Measurements from ENCODE around the gene MR1. TPM values are rescaled to one million over a fixed set of nuclear protein-coding genes. Genes with fewer than 3 reads are reported as not detected.

MR1 gene
- total and polyA plus RNA-seq, 9 of the 15 experiments (the other 6 are each of a cell fraction or from before 2014, with no cell fraction given), result 9.7 to 21.7 (median 15.6) TPM

GRCh38 chr1:181043025-181043888 is 9.5 kb downstream of the MR1 start (continued):
- TF ChIP-seq ZNF609 (CRISPR knock-in tag; IDR thresholded peaks at IDR 0.05; ENCODE audit: borderline replicate concordance) (no peak), CTBP1 (IDR thresholded peaks at IDR 0.05; ENCODE audit: borderline replicate concordance) (peak; percentile 88), JUND (IDR thresholded peaks at IDR 0.05; ENCODE audit: borderline replicate concordance, low read depth, low read length) (peak; percentile 55), JUND (tag; IDR thresholded peaks at IDR 0.05; ENCODE audit: borderline replicate concordance, low read depth, low read length) (peak; percentile 59; the same call in 1 of the 3 replicates), ETV1 (tag; conservative IDR thresholded peaks at IDR 0.05; ENCODE audit: low read depth) (peak; percentile 84), ATF3 (IDR thresholded peaks at IDR 0.05) (peak; percentile 85), ATF3 (CRISPR knock-in tag; conservative IDR thresholded peaks at IDR 0.05) (no peak), MECOM (CRISPR knock-in tag; IDR thresholded peaks at IDR 0.05) (0 out of 2 replicates have a peak, but pooled peaks have one; percentile 27), EP300 (IDR thresholded peaks at IDR 0.05; ENCODE audit: low read length) (peak; percentile 38; the same call in 1 of the 2 replicates), RFX1 (IDR thresholded peaks at IDR 0.05) (no peak), RUNX1 (IDR thresholded peaks at IDR 0.05; ENCODE audit: low read depth) (no peak)
- TF ChIP-seq, protein P1, sequence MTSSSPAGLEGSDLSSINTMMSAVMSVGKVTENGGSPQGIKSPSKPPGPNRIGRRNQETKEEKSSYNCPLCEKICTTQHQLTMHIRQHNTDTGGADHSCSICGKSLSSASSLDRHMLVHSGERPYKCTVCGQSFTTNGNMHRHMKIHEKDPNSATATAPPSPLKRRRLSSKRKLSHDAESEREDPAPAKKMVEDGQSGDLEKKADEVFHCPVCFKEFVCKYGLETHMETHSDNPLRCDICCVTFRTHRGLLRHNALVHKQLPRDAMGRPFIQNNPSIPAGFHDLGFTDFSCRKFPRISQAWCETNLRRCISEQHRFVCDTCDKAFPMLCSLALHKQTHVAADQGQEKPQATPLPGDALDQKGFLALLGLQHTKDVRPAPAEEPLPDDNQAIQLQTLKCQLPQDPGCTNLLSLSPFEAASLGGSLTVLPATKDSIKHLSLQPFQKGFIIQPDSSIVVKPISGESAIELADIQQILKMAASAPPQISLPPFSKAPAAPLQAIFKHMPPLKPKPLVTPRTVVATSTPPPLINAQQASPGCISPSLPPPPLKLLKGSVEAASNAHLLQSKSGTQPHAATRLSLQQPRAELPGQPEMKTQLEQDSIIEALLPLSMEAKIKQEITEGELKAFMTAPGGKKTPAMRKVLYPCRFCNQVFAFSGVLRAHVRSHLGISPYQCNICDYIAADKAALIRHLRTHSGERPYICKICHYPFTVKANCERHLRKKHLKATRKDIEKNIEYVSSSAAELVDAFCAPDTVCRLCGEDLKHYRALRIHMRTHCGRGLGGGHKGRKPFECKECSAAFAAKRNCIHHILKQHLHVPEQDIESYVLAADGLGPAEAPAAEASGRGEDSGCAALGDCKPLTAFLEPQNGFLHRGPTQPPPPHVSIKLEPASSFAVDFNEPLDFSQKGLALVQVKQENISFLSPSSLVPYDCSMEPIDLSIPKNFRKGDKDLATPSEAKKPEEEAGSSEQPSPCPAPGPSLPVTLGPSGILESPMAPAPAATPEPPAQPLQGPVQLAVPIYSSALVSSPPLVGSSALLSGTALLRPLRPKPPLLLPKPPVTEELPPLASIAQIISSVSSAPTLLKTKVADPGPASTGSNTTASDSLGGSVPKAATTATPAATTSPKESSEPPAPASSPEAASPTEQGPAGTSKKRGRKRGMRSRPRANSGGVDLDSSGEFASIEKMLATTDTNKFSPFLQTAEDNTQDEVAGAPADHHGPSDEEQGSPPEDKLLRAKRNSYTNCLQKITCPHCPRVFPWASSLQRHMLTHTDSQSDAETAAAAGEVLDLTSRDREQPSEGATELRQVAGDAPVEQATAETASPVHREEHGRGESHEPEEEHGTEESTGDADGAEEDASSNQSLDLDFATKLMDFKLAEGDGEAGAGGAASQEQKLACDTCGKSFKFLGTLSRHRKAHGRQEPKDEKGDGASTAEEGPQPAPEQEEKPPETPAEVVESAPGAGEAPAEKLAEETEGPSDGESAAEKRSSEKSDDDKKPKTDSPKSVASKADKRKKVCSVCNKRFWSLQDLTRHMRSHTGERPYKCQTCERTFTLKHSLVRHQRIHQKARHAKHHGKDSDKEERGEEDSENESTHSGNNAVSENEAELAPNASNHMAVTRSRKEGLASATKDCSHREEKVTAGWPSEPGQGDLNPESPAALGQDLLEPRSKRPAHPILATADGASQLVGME (CRISPR knock-in tag; IDR thresholded peaks at IDR 0.05), result no peak
- TF ChIP-seq, protein P2, sequence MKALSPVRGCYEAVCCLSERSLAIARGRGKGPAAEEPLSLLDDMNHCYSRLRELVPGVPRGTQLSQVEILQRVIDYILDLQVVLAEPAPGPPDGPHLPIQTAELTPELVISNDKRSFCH (CRISPR knock-in tag; IDR thresholded peaks at IDR 0.05), result no peak
- TF ChIP-seq, protein P2 (tag; IDR thresholded peaks at IDR 0.05), result peak; percentile 97
